ENCODE measurements around the gene RFX4.

The RFX4 gene

GRCh38 chr12:106758349-106759110 lies 175.7 kb downstream of the RFX4 start:
- no peak for FAIRE-seq
- no peak for DNase-seq (ENCODE audit: insufficient read length, low spot score)

- peak; percentile 33 for FAIRE-seq
- DNase-seq (ENCODE audit: insufficient read length, low spot score): no peak
Measured at GRCh38 chr12:106759526-106760183, 176.9 kb downstream of the RFX4 start.

GRCh38 chr12:106760184-106760531 lies 177.4 kb downstream of the RFX4 start:
- FAIRE-seq (peak; percentile 94), DNase-seq (ENCODE audit: insufficient read length, low spot score) (peak; percentile 61)

- no peak for DNase-seq (ENCODE audit: insufficient read length, low spot score)
- FAIRE-seq: no peak
Measured at GRCh38 chr12:106764220-106764619, 181.4 kb downstream of the RFX4 start.

GRCh38 chr12:106764738-106765137 lies 181.9 kb downstream of the RFX4 start:
- DNase-seq (ENCODE audit: insufficient read length, low spot score) (no peak), FAIRE-seq (no peak)

GRCh38 chr12:106766393-106766826 lies 183.6 kb downstream of the RFX4 start:
- FAIRE-seq (no peak), DNase-seq (ENCODE audit: insufficient read length, low spot score) (no peak)

GRCh38 chr12:106767206-106767605 lies 184.4 kb downstream of the RFX4 start:
- FAIRE-seq (no peak), DNase-seq (ENCODE audit: insufficient read length, low spot score) (no peak)

- FAIRE-seq: no peak
- DNase-seq (ENCODE audit: insufficient read length, low spot score): no peak
Measured at GRCh38 chr12:106767954-106768822, 185.4 kb downstream of the RFX4 start.

- DNase-seq (ENCODE audit: insufficient read length, low spot score) (no peak), FAIRE-seq (no peak)
Measured at GRCh38 chr12:106769078-106769477, 186.3 kb downstream of the RFX4 start.

- FAIRE-seq (no peak), DNase-seq (ENCODE audit: insufficient read length, low spot score) (no peak)
Measured at GRCh38 chr12:106769546-106769945, 186.7 kb downstream of the RFX4 start.

- DNase-seq (ENCODE audit: insufficient read length, low spot score) (no peak), FAIRE-seq (no peak)
Measured at GRCh38 chr12:106771425-106771824, 188.6 kb downstream of the RFX4 start.

- DNase-seq (ENCODE audit: insufficient read length, low spot score) (no peak), FAIRE-seq (peak; percentile 8)
Measured at GRCh38 chr12:106773286-106774004, 190.6 kb downstream of the RFX4 start.

- peak; percentile 74 for DNase-seq (ENCODE audit: insufficient read length, low spot score)
- peak; percentile 96 for FAIRE-seq
Measured at GRCh38 chr12:106774005-106774807, 191.4 kb downstream of the RFX4 start, which contains the start of gene RIC8B. Gene RIC8B, plus strand, starts transcription at chr12:106774682. Its CDS starts 64 bp downstream, at chr12:106774746.

GRCh38 chr12:106774808-106775524 lies 192.2 kb downstream of the RFX4 start:
- DNase-seq (ENCODE audit: insufficient read length, low spot score) (peak; percentile 8), FAIRE-seq (peak; percentile 78)

GRCh38 chr12:106776897-106777296 lies 194.1 kb downstream of the RFX4 start:
- FAIRE-seq: no peak

GRCh38 chr12:106780010-106780631 lies 197.3 kb downstream of the RFX4 start:
- peak; percentile 71 for FAIRE-seq
- no peak for DNase-seq (ENCODE audit: insufficient read length, low spot score)

More at GRCh38 chr12:106776897-106777296, 194.1 kb downstream of the RFX4 start:
- no peak for DNase-seq (ENCODE audit: insufficient read length, low spot score)

GRCh38 chr12:106782619-106783018 lies 199.8 kb downstream of the RFX4 start:
- DNase-seq (ENCODE audit: insufficient read length, low spot score) (no peak), FAIRE-seq (no peak)

GRCh38 chr12:106783515-106783914 lies 200.7 kb downstream of the RFX4 start:
- no peak for FAIRE-seq
- no peak for DNase-seq (ENCODE audit: insufficient read length, low spot score)

GRCh38 chr12:106790020-106790419 lies 207.2 kb downstream of the RFX4 start:
- peak; percentile 77 for FAIRE-seq
- DNase-seq (ENCODE audit: insufficient read length, low spot score): no peak
